Stomach (tissue), 9 donors: ENCODE results near the gene EMILIN3. TPM values are rescaled to one million over a fixed set of nuclear protein-coding genes. Genes with fewer than 3 reads are reported as not detected.

Experiments used
- DNase-seq, 2 donors: peaks; one replicate each; pipeline versions ENCODE4 v3.0.0 to v3.0.0-alpha.2; 2013 to 2019
- H3K27ac ChIP-seq, 5 donors: fragments of 200-600 bp in 4 of 5; sonication (generic) in 4 of 5; one replicate each; pipeline ENCODE4 v1.5.1; 2013 to 2019; ENCODE audit warnings: mild to moderate bottlenecking in 1 of 5, moderate library complexity in 1 of 5
- H3K27me3 ChIP-seq, 3 donors: fragments of 200-600 bp; sonication (generic); one replicate each; pipeline ENCODE4 v1.5.1; 2017 to 2019; ENCODE audit warnings: mixed run types in 1 of 3
- H3K36me3 ChIP-seq, 4 donors: fragments of 200-600 bp; sonication (generic); 1 replicate in 3 of 4; 2 replicates in 1 of 4; pipeline ENCODE4 v1.5.1; 2016 to 2019
- H3K4me1 ChIP-seq, 4 donors: fragments of 200-600 bp; sonication (generic); one replicate each; pipeline ENCODE4 v1.5.1; 2016 to 2019
- H3K4me3 ChIP-seq, 4 donors: fragments of 200-600 bp; sonication (generic) in 3 of 4; one replicate each; pipeline ENCODE4 v1.5.1; 2016 to 2019; ENCODE audit warnings: mild to moderate bottlenecking in 1 of 4
- H3K9me3 ChIP-seq, 4 donors: fragments of 200-600 bp; sonication (generic); one replicate each; pipeline ENCODE4 v1.5.1; 2016 to 2019
- CTCF ChIP-seq, 7 experiments: fragments of 450-650 bp in 4 of 7; fragments of 200-600 bp in 3 of 7; sonication (generic) in 3 of 7; IDR thresholded peaks; one replicate each; pipeline ENCODE4 v1.5.1; 2016 to 2019; ENCODE audit warnings: antibody characterized with exemption in 7 of 7, control low read depth in 2 of 7, mild to moderate bottlenecking in 1 of 7
- EP300 ChIP-seq: sonication (generic); formaldehyde crosslinking; IDR thresholded peaks from one replicate; pipeline ENCODE4 v1.6.1; 2017; ENCODE audit warnings: antibody characterized with exemption
- POLR2A ChIP-seq, 4 donors: fragments of 450-650 bp; IDR thresholded peaks; one replicate each; pipeline ENCODE4 v1.6.1; 2016; ENCODE audit warnings: antibody characterized with exemption in 4 of 4, control low read depth in 2 of 4, mild to moderate bottlenecking in 1 of 4, moderate library complexity in 1 of 4
- POLR2AphosphoS5 ChIP-seq, 3 donors: sonication (generic); formaldehyde crosslinking; IDR thresholded peaks; one replicate each; pipeline ENCODE4 v1.6.1; 2016; ENCODE audit warnings: antibody characterized with exemption in 3 of 3
- WGBS, 5 donors: extraction: QIAGEN DNeasy Blood & Tissue Kit in 3 of 5; methylation state at CpG; one replicate each; pipeline versions ENCODE4 v1.1.5 to v1.1.7; 2013 to 2018; 5-methylcytosine and 5-hydroxymethylcytosine counted together
- intact Hi-C: fragments of 100-400 bp; cut with DNase I; formaldehyde crosslinking; loops from one replicate; pipeline ENCODE4 v1.15.1; 2023; ENCODE audit warnings: low total_unique reads
- polyA plus RNA-seq, 3 donors: library from polyadenylated mRNA; stranded (reverse); fragments of 200-250 nt; gene quantifications; one replicate each; pipeline ENCODE4 v1.2.3, GENCODE V29; 2013
- total RNA-seq, 5 donors: library from RNA; depleted of rRNA; stranded (reverse); fragments of >200 nt; gene quantifications; one replicate each; pipeline versions ENCODE4 v1.1.0 to v1.2.3, GENCODE V29; 2014 to 2016
- donor health status: healthy with polysubstance abuse.
- donor health status: Bipolar disorder and iron deficiency.
- donor health status: healthy.

EMILIN3 gene
- total and polyA plus RNA-seq, 8 donors: 0.37 to 4.0 (median 2.6) TPM; not detected in 1

GRCh38 chr20:41370176-41370575 is 3.6 kb upstream of the EMILIN3 start:
- no peak overlapping the region for H3K27ac ChIP-seq
- no peak overlapping the region for H3K4me3 ChIP-seq
- peaks cover 0 to 45% (median 24%) of the 10 kb centered on the region in 3 donors for H3K27me3 ChIP-seq
- WGBS, 5 donors: 82 to 88% (median 84%) methylated on average over 5 of the region's 5 CpGs
- DNase-seq: peak in 1 of 2 donors; percentile 15
- intact Hi-C loops: no loop called here
- H3K36me3 ChIP-seq: no peaks in the 10 kb centered on the region
- TF ChIP-seq EP300: no peak
- H3K9me3 ChIP-seq: peaks cover 0 to 16% (median 9%) of the 10 kb centered on the region in 4 donors
- peaks cover 7 to 17% (median 14%) of the 10 kb centered on the region in 4 donors for H3K4me1 ChIP-seq

DNA sequence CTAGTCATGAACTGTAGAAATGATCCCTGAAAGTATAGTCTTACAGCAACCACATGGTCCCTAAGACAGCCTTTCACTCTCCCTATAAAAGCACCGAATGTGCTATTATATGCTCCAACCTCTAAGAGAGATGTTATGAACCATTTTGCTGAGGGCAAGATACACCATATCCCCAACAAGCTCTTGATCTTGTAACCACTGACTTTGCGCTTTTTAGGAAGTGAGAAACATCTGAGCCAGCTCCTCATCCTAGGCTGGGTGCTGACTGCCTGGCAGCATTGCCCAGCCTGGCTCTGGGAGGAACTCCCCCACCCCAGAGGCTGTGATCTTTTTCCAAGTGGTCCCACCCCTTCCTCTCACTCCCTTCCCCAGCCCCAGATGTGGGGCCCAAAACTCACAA is 3.1 kb upstream of the EMILIN3 start:
- WGBS, 5 donors: 53 to 92% (median 90%) methylated on average over 2 of the region's 2 CpGs
- TF ChIP-seq EP300 (no peak), CTCF (IDR thresholded peaks at IDR 0.05) (no peak), POLR2A (IDR thresholded peaks at IDR 0.05) (no peak), POLR2AphosphoS5 (IDR thresholded peaks at IDR 0.05) (no peak)
- Histone ChIP-seq H3K4me3 (no peak overlapping the region), H3K4me1 (peaks cover 7 to 19% (median 14%) of the 10 kb centered on the region in 4 donors), H3K27me3 (peaks cover 0 to 45% (median 29%) of the 10 kb centered on the region in 3 donors), H3K36me3 (no peaks in the 10 kb centered on the region), H3K27ac (no peak overlapping the region), H3K9me3 (peaks cover 0 to 16% (median 9%) of the 10 kb centered on the region in 4 donors)
- intact Hi-C loops: no loop called here
- peak in 1 of 2 donors; percentile 3 for DNase-seq

- WGBS, 5 donors: 82 to 90% (median 87%) methylated on average over 3 of the region's 3 CpGs
- no peak for TF ChIP-seq CTCF (IDR thresholded peaks at IDR 0.05)
- no peak for TF ChIP-seq EP300
- no peak for TF ChIP-seq POLR2AphosphoS5 (IDR thresholded peaks at IDR 0.05)
- TF ChIP-seq POLR2A (IDR thresholded peaks at IDR 0.05): no peak
- Histone ChIP-seq H3K4me1 (peaks cover 7 to 19% (median 14%) of the 10 kb centered on the region in 4 donors), H3K27me3 (peaks cover 0 to 60% (median 36%) of the 10 kb centered on the region in 3 donors), H3K4me3 (no peak overlapping the region), H3K9me3 (peaks cover 0 to 16% (median 9%) of the 10 kb centered on the region in 4 donors), H3K36me3 (no peaks in the 10 kb centered on the region), H3K27ac (no peak overlapping the region)
- DNase-seq: peak in 1 of 2 donors; percentile 1
- intact Hi-C loops: no loop called here
Observed at GRCh38 chr20:41367956-41368355, 1.3 kb upstream of the EMILIN3 start.

GRCh38 chr20:41367393-41367695 is 726 bp upstream of the EMILIN3 start:
- Histone ChIP-seq H3K4me3 (no peak overlapping the region), H3K27ac (no peak overlapping the region), H3K4me1 (peaks cover 7 to 19% (median 14%) of the 10 kb centered on the region in 4 donors), H3K27me3 (peaks cover 0 to 66% (median 36%) of the 10 kb centered on the region in 3 donors), H3K36me3 (no peaks in the 10 kb centered on the region), H3K9me3 (peaks cover 0 to 16% (median 9%) of the 10 kb centered on the region in 4 donors)
- peak in 1 of 2 donors; percentile 6 for DNase-seq
- WGBS, 5 donors: 46 to 68% (median 57%) methylated on average over 13 of the region's 13 CpGs
- TF ChIP-seq POLR2AphosphoS5 (IDR thresholded peaks at IDR 0.05) (no peak), CTCF (IDR thresholded peaks at IDR 0.05) (no peak), EP300 (no peak), POLR2A (IDR thresholded peaks at IDR 0.05) (no peak)
- intact Hi-C loops: no loop called here

GRCh38 chr20:41365777-41366545 is 657 bp downstream of the EMILIN3 start:
- H3K4me1 ChIP-seq: peaks cover 7 to 19% (median 14%) of the 10 kb centered on the region in 4 donors
- TF ChIP-seq POLR2AphosphoS5 (IDR thresholded peaks at IDR 0.05) (no peak), POLR2A (IDR thresholded peaks at IDR 0.05) (no peak), EP300 (no peak), CTCF (IDR thresholded peaks at IDR 0.05) (no peak)
- no peak overlapping the region for H3K27ac ChIP-seq
- peaks cover 0 to 68% (median 36%) of the 10 kb centered on the region in 3 donors for H3K27me3 ChIP-seq
- WGBS, 5 donors: 5 to 45% (median 7%) methylated on average over 3 to 75 of the region's 76 CpGs
- peak overlapping the region; percentile 40 to 51 (median 46) for H3K4me3 ChIP-seq
- H3K36me3 ChIP-seq: no peaks in the 10 kb centered on the region
- peaks cover 0 to 3% (median 2%) of the 10 kb centered on the region in 4 donors for H3K9me3 ChIP-seq
- intact Hi-C loops: no loop called here
- DNase-seq: peak in 1 of 2 donors; percentile 57
